Measurements from ENCODE around the gene ITPRID2.

The ITPRID2 gene

GRCh38 chr2:181882246-181883020, 9.1 kb upstream of the ITPRID2 start:
- no peak for DNase-seq

DNA sequence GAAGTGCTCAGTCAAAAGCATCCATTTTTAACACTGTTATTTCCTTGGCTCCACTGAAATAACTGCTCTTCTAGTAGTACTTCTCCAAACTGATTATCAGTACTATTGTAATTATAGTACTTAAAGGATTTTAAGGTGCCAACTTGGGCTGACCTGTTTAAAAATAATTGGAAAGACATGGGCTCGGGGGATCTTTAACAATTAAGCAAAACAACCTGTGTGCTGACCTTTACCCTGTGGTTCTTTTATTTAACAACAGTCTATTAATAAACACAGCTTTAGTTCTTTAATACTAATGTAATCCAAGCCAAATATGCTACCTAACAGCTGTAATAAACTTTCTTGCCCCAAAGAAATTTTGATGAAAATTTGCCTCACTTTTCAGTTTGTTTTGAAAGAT, 6.9 kb upstream of the ITPRID2 start:
- no peak for DNase-seq

DNA sequence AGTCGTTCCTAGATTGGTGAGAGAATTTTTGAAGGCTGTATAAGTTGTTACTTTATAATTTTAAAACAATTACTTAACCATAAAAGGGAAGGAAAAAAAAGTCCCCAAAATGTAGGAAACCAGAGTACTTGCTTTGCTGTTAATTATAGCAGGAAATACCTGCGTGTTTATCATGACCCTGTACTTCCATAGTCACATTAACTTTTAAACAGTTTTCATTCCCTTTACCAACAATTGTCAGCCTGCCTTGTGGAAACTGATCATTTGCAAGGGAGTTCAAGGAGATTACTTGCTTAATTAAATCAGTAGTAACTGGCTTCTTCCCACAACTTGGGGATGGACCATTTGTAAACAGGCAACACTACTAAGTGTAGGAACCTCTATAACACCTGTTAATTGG, 6.4 kb upstream of the ITPRID2 start:
- DNase-seq, result no peak

DNA sequence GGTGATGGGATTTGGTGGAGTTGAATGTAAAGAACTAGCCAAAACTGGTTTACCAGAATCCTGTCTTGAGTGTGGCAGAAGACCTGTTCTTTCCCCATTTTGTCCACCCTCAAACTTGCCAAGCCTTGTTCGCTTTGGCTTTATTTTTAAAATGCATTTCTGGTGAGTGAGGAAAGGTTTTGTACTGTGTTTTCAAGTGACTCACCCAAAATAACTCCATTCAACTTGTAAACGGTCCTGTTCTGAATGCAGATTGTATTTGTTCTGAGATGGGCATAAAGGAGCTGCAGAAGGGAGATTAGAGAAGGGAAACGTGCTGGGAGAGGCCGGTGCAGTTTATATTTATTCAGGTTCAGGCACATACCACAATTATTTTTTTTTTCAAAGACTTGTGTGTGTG, 5.3 kb upstream of the ITPRID2 start:
- no peak for DNase-seq

DNA sequence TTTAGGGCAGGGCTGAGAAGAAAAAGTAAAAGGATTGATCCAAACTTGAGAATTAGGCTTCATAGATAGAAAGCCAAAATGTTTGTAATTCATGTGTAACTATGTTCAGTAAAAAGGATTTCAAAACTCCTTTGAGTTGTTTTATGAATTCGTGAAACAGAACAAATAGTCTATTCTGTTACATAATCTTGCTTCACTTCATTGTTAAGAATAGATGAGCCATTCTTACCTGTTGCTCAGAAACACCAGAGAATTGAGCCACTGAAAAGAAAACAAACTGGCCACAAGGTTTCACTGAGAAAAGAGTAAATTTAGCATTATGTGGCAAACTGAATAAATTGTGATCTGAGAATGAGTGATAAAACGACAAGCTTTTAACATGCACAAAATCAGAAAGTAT, 4.5 kb upstream of the ITPRID2 start:
- DNase-seq, result no peak

DNA sequence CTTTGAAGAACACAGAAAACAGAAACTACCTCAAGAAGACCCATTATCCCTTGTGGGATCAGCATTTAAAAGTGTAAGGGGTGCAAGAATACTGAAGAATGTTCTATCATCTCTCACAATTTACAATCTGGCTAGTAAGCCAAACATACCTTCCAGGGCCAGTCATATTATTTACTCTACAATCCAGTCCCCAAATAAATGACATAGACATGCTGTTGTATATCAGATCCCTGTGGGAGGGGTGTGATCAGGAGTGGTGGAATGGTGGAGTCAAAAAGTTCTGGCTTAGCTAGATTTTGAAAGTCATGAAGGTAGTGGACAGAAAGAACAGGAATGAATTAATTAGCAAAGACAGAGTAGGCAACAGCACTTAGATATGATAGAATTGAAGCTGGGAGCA, 1.8 kb upstream of the ITPRID2 start:
- no peak for DNase-seq

DNA sequence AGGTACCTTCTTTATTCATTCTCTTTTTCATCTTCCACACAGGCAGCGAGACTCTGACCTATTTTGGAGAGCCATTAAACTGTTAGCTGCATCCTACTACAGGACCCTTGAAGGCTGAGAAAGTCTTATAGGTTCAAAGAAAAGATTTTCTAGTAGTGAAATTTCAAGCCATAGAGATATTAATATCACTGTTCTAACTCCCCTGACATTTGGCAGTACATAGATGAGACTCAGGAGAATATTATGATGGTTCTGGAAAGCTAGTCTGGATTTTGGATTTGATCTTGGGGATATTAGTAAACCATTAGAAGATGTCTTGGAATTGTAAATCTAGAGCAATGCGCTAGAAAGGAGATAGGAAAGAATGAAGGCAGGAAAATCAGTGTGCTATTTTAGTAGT, 1.3 kb upstream of the ITPRID2 start:
- no peak for DNase-seq

GRCh38 chr2:181891966-181892798, 652 bp downstream of the ITPRID2 start:
- DNase-seq, result peak; percentile 57

DNA sequence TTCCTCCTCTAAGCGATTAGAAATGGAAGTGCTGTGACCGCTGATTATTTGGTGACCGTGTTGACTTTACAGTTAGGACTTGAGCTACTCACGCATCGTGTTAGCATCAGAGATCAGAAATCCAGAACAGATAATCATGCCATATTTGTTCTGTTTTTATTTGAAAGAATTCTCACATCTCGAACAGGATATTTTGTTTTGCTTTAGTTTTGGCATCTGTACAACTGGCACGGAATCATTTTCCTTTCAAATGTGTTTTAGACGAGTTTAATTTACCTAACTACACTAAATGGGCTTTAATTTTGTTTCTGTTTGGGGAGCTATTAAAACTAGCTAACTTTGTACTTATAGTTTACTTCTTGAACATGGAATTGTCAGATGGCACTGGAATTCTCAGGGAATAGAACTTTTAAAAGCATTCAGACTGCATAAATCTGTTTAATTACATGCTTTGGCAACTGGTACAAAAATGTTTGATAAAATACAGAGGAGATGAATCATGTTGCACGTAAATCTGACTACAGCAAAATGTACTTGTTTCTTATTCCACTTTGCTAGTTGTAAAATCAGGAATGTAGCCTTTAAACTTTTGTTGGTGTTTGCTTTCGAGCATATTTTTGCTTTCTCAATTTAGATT, 1.4 kb downstream of the ITPRID2 start:
- no peak for DNase-seq

GRCh38 chr2:181894381-181894780, 2.9 kb downstream of the ITPRID2 start:
- no peak for DNase-seq

GRCh38 chr2:181895818-181896217, 4.3 kb downstream of the ITPRID2 start:
- no peak for DNase-seq

DNA sequence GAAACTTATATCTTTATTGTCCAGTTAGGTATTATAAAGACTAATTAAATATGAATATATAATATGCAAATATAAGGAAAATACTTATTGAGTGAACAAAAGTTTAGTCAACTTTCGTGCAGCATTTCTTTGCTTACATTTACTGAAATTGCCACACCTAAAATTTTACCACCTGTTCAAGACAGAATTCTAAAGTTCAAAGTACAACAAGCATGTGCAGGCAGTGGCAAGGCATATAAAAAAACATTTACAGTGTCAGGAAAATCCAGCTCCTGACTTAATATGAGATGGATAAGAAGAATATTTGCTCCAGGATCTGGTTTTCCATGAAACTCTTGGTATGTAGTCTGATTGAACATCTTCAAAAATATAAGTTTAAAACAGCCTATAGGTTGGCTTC, 4.8 kb downstream of the ITPRID2 start:
- no peak for DNase-seq

DNA sequence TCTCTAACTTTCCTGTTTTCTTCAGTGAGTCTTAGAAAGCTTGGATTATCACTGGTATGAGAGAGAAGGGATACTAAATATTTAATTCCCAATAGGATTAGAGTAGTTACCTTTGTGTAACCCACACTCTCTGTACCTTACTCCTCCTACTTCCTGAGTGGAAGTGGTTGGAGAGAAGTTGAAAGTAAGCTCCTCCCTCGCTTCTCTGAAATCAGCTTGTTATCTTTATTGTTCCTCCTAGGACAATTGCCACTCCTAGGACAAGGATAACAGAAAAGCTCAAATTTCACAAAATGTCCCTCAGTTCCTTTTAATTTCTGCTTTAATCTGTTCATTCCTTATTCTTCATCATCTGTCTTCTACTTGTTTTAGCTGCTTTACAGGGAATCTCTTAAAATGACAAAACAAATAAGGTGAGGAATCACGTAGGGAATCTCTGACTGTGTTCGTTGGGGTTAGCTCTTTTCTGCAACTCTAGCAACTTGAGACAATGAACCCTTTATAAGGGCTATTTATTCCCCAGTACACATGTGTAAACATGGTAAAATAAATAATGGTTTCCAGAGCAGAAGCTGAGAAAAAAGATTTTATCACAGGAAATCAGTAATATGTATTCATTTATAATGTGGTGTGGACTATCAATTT, 8.6 kb downstream of the ITPRID2 start:
- DNase-seq, result no peak

GRCh38 chr2:181902625-181903024, 11.1 kb downstream of the ITPRID2 start:
- DNase-seq, result no peak

GRCh38 chr2:181904022-181904632, 12.6 kb downstream of the ITPRID2 start:
- peak; percentile 46 for DNase-seq

DNA sequence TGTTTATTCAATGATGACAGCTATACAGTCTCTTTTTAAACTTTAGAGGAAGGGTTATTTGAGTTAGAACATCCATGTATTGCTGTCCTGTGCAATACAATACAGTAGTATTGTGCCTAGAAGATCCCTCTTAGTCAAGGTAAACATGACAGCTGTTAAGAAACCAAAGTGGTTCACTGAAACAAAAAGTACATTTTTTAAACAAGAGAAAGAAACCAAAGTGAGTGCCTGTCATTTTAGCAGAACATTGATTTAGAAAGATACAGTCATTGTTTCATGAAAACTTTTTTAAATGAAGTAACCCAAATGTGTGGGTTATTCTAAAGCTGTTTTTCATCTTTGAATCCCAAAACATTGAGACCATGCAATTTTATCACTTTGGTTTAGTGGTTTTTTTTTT, 15.5 kb downstream of the ITPRID2 start:
- no peak for DNase-seq

GRCh38 chr2:181907635-181908034, 16.1 kb downstream of the ITPRID2 start:
- DNase-seq, result no peak

- DNase-seq, result no peak
Observed at GRCh38 chr2:181910028-181910831, 18.7 kb downstream of the ITPRID2 start.

DNA sequence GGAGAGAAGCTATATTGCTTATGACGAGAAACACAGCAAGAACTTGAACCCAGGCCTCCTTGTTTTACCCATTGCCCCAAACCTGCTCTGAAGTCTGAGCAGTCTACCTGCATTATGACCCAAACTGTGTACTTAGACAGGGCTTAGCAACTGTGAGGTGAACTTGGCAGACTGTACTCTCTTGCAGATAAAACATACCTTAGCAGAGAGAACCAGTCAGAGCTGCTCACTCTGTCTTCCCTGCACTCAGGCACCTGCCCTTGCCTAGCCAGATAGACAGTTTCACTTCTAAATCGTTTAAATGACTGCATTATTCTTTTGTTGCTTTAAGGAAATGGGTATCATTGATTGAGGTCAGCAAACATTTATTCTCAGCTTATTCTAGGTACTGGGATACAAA, 20.3 kb downstream of the ITPRID2 start:
- no peak for DNase-seq

DNA sequence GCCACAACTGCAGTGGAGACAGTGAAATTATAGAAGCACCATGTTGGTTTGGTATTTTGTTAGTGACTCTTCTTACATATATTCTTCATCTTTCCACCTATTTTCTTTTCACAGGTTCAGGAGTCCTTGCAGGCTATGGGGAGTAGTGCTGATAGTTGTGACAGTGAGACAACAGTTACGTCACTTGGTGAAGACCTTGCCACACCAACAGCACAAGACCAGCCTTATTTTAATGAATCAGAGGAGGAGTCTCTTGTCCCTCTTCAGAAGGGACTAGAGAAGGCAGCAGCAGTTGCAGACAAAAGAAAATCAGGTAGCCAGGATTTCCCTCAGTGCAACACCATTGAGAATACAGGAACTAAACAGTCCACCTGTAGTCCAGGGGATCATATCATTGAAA, 23.6 kb downstream of the ITPRID2 start:
- DNase-seq, result no peak

DNA sequence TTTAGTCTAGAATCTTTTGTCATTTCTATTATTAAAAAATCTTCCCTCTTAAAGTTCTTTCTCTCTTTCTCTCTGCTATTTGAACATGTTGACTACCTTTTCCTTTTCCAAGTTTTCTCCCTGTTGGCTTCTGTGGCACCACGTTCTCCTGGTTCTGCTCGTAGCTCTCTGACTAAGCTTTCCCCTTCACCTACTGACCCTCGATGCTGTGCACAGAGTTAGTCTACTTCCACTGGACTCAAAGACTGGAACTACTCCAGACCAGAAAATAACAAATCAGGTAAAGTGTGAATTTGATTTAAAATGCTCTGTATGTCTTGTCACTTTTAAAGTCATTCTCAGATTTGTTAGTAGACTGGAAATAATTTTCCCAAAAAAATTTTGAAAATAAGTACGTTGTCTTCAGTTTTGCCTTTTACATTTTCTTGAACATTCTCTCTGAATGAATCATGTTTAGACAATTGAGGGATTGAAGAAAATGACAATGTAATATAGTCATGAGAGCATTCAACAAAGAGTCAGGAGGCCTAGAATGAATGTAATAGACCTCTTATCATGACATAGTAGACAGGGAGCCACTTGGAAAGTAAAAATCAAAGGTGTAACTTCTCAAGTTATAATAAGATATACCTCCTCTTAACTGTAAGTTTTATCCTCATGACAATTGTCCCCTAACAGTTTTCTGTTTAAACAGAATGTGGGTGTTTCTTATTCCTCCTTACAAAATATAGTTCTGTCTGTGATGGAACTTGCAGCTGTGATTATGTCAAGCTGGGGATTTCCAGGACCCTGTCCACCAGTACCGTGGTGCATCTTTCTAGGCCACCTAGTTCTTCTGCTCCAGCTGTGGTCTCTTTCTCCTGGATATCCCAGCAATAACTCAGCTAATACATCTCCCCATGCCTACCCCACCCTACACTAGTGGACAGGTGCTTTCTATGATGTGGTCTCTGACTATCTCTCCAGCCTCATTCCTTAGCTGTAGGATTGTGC, 25.5 kb downstream of the ITPRID2 start:
- DNase-seq, result no peak
